ENCODE results near the gene CTTNBP2NL.

Gene CTTNBP2NL, protein sequence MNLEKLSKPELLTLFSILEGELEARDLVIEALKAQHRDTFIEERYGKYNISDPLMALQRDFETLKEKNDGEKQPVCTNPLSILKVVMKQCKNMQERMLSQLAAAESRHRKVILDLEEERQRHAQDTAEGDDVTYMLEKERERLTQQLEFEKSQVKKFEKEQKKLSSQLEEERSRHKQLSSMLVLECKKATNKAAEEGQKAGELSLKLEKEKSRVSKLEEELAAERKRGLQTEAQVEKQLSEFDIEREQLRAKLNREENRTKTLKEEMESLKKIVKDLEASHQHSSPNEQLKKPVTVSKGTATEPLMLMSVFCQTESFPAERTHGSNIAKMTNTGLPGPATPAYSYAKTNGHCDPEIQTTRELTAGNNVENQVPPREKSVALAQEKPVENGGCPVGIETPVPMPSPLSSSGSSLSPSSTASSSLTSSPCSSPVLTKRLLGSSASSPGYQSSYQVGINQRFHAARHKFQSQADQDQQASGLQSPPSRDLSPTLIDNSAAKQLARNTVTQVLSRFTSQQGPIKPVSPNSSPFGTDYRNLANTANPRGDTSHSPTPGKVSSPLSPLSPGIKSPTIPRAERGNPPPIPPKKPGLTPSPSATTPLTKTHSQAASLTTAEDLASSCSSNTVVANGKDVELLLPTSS

DNA sequence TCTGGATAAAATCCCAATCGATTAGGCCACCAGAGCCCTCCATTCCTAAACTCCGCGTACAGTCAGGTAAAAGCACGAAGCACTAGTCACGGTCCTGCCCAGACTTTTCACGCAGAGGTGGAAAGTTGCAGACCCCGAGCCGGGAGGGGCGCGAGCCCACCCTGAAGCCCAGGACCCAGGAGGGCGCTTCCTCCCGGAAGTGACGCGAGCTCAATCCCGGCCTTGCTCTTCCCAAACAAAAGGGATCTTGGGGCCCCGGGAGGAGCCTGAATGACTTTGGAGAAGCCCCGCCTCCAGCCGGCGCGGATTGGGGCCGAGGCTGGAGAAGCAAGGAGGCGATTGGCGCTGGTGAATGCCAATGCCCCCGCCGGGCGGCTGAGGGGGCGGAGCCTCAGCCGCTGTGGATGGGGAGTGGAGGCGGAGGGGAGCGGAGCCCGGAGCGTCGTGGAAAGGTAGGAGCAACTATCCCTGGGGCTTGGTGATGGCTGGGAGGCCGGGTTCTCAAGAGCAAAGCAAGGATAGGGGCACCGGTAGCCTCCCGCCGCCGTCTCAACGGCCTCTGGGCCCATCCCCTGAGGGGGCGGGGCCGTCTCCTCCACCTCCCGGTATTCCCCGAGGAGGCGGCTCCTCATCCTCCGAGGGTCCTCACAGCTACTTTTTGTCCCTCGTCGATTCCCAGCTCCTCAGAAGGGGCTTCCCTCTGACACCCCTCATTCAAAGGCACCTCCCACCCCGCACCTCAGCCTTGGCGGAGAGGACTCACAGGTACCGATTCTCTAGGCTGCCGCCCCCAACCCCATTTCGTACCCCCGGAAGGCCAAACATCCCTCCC lies at the start of gene CTTNBP2NL:
Gene CTTNBP2NL (plus strand): TSS at position 394 of the 832 bp plus-strand sequence. CDS start 19,952 bp downstream, outside the sequence.
- DNase-seq, result peak; percentile 98

DNA sequence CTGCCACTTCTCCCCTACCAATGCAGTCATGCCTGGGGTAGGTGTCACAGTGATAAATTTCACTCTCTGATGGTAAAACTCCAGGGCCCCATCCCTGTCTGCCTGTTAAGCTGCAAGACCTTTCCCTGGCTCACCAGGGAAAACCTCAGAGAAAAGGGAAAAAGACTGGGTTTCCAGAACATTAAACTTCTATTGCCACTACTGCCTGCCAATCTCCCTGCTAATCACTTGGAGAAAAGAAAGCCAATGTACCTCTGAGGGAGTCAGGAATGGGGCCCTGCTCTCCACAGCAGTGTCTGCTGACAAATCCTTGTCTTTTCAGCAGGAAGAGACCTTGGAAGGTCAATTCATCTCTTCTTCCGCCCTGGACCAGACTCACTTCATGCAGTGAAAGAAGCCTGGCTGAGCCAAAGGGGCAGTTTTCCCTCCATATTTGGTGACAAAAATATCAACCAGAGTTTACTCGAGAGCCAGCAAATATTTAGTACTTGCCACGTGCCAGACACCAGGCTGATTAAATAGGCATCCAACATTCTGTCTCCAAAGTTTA lies 49.1 kb upstream of the CTTNBP2NL start:
- DNase-seq, result no peak

- no peak for DNase-seq
Observed at GRCh38 chr1:112356765-112357164, 39.2 kb upstream of the CTTNBP2NL start.

DNA sequence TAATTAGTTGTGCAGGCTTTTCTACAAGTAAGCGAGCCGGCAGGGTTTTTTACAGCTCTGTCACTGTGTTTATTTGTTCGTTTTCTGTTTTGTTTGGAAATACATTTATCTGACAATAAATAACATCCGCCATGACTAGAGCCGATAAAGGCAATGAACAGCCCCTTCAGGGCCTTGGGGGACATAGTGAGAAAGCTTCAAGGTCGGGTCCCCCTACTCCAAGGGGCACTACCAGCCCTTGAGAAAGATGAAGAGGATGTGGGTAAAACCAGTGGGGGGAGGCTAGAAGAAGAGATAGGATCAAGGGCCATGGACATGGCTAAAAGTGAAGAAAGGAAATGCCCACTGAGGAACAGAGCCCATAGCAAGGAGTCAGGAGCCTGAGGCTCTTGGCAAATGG lies 38.5 kb upstream of the CTTNBP2NL start:
- no peak for DNase-seq

- no peak for DNase-seq
Observed at GRCh38 chr1:112358061-112358770, 37.8 kb upstream of the CTTNBP2NL start.

DNA sequence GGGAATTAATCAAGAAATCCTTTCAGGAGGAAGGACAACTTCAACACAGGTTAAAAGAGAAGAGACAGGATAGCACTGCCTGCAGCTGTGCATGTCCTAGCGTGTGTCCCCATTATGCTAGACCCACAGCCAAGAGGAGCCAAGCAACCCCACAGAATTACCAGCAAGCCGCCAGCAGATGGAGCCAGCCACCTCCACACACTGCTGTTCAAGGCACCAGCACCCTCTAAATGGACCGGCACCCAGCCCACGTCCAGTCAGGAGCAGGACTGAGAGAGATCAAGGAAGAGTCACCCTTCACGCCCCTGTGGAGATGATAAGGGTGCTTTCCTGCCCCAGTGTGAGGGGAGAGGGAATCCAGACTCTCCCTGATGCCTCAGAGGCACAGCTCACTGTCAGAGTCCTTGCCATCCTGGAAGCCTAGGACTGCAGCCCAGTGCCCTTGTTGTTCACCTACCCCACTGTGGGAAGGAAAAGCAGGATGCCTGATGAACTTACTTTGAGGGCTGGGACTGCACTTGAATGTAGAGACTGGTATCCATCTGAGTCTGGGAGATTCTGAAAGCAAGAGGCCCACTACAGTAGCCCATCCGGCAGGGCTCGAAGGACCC lies 37.1 kb upstream of the CTTNBP2NL start:
- peak; percentile 54 for DNase-seq

GRCh38 chr1:112359961-112360767 lies 35.9 kb upstream of the CTTNBP2NL start:
- peak; percentile 54 for DNase-seq

GRCh38 chr1:112363636-112364035 lies 32.4 kb upstream of the CTTNBP2NL start:
- DNase-seq, result no peak

DNA sequence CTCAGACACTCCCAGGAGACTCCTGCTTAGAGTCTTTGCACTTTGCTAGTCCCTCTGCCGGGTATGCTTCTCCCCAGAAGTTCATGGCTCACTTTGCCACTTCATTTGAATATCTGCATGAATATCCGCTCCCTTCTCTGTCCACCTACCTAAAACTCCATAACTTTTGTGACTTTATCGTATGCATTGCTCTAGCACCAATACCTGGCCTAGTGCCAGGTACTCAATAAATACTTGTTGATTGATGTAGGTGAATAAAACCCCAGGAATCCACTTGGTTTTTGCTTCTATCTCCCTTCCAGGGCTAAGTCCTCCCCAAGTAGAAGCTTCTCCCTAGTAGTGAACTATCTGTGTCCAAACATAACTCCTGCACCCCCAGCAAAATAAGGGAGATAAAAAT lies 27.8 kb upstream of the CTTNBP2NL start:
- DNase-seq, result no peak

DNA sequence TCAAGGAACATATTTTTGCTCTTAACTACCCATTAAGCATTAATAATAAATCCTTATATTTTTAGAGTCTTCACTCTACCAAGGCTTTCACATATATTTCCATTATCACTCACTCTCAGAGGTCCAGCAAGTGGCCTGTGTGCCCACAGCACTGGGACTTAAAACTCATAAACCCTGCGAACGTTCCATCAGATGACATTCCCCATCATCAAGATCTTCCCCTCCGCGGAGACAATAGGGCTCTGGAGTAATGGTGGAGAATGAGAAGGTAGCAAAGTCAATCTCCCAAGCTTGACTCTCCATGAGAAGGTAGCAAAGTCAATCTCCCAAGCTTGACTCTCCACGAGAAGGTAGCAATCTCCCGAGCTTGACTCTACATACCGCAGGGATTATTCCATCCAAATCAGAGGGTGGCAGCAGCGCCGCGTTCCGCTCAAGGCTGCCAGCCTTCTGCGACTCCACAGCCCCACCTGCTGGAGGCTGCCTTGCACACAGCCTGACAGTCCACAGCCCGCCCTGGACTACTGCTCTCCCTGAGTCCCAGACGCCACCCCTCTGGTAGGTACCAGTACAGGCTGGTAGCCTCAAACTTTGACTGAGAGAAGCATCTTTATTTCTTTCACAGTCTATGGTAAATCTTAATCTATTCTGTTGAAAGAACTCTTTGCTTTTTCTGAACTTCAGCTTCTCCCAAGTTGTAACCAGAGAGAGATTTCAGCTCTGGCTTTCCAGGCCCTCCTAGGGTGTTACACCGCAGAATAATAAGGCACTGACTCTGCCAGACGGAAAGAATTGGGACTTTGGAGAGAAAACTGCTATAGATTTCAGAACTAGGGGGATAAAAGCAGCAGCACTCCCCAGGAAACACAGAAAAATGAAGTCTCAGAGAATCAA lies 26.4 kb upstream of the CTTNBP2NL start:
- DNase-seq, result peak; percentile 77

GRCh38 chr1:112370996-112371395 lies 25.0 kb upstream of the CTTNBP2NL start:
- DNase-seq, result no peak

DNA sequence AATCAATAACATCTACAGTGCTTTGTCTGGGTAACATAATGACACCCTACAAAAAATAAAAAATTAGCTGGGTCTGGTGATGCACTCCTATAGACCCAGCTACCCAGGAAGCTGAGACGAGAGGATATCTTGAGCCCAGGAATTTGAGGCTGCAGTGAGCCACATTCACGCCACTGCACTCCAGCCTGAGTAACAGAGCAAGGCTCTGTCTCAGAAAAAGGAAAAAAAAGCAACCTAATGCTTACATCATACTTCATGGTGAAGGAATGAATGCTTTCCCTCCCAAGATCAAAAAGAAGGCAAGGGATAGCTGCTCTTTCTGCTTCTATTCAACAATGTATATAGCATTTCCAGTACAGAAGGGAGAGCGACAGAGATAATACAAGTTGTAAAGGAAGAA lies 24.2 kb upstream of the CTTNBP2NL start:
- no peak for DNase-seq

DNA sequence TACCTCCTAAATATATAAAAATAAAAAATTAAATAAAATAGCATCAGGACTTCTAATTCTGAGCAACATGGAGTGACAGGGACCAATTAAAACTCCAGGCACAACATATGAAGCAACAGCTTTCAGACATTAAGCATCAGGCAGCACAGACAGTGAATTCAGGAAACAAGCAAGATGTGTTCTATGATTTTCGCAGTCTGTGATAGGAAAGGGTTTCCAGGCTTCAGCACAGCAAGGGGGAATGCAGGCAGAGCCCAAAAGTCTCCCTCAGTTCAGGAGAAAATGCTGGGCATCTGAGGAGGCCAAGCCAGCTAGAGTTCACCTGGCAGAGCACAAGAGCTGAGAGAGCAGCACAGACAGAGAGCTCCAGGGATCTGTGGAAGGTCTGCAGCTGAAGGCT lies 22.2 kb upstream of the CTTNBP2NL start:
- no peak for DNase-seq

- no peak for DNase-seq
Observed at GRCh38 chr1:112375701-112376100, 20.3 kb upstream of the CTTNBP2NL start.

DNA sequence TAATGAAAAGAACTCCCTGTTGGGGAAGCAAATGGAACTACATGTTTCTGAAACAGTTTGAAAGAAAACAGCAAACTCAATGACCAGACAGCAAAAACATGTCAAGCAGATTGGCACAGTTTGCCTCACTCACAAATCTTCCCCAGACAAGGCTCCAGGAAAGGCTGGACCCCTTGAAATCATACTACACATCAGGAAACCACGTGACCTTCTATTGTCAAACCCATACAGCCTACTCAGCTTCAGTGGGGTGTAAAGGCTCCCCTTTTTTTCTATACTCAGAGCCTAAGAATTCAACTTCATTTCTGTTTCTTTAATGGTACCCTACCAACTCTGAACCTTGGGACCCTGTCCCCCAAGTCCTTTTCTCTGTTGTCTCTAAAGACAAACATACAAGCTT lies 15.7 kb upstream of the CTTNBP2NL start:
- no peak for DNase-seq

GRCh38 chr1:112381324-112382076 lies 14.5 kb upstream of the CTTNBP2NL start:
- DNase-seq, result no peak

DNA sequence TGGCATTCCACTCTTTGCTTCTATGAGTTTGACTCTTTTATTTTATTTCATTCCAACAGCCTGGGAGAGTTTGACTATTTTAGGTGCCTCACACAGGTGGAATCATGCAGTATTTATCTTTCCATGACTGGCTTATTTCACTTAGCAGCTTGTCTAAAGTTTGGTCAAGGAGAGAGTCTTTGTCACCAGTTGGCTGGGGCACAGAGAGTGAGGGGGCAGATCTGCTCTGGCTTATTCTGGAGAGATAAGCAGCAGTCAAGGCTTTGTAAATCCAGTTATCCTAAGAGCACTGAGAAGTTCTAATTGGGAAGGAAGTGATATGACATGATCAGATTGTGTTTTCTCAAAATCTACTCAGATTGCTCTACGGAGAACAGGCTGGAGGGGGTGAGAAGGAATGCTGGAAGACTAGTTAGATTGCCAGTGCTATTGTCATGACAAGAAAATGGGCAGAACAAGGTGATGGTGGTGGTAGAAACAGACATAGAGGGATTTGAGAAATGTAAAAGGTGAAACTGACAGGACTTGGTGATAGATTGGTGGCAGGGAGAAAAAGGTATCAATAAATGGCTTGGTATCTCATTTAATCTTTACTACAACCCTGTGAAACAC lies 12.1 kb upstream of the CTTNBP2NL start:
- no peak for DNase-seq

GRCh38 chr1:112386024-112386723 lies 9.8 kb upstream of the CTTNBP2NL start:
- DNase-seq, result no peak
